Fibroblast of skin of left biceps (primary cell): Measurements from ENCODE around the gene ASCC3.
"Not testable (repeated sequence)": the region's sequence is repeated elsewhere in the genome, so short reads cannot be mapped to it uniquely, and the experiment has no call there.

Experiments
- DNase-seq, 2 experiments: peaks; one replicate each; pipeline ENCODE4 v3.0.0-alpha.2; 2013; ENCODE audit warnings: low read depth in 2 of 2

ASCC3 gene

DNA sequence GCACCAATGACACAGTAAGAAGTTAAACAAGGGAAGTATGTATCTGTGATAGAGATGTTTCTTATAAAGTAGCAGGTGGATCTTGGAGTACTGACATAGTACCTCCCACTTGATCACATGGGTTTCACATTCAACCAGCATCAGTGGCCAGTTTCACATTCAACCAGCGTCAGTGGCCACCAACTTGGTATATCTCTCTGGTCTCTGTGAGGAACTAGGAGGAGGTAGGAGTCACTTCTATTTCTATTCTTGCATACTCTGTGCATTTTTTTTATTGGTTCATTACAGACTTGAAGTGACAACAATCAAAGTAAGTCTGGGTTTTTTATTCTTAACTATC is 216.1 kb downstream of the ASCC3 start:
- DNase-seq = no peak

DNA sequence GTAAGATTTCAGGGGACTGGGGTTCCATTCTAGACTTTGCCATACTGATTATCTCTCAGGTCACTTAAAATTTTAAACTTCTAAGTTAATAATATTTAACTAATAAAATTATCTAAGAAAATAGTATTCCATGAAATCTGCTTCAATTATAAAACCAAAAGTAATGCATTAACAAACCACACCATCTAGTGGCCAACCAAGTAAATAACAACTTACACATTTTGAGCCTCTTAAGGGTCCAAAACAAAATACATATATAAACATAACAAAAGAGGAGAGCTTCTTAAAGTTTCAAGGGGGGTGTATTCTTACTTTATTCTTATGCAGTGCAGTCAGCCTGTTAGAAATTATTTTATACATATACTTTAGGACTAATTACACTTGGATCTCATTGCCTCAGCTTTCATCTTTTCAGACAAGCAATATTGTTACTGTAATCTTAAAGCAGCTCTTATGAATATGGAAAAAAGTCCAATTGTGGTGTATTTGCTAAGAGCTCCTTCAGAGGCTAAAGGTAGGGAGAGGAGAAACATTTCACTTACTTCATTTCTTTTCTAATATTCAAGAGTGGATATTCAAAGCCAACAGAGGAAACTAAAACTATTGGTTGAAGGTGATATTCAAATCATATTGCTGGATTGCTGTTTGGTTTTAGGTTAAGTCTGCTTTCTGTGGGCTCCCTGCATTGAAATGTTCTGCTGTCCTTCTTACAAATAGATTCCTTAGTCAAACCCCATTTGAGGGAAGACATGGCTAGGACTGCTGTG is 216.7 kb downstream of the ASCC3 start:
- DNase-seq = no peak

DNA sequence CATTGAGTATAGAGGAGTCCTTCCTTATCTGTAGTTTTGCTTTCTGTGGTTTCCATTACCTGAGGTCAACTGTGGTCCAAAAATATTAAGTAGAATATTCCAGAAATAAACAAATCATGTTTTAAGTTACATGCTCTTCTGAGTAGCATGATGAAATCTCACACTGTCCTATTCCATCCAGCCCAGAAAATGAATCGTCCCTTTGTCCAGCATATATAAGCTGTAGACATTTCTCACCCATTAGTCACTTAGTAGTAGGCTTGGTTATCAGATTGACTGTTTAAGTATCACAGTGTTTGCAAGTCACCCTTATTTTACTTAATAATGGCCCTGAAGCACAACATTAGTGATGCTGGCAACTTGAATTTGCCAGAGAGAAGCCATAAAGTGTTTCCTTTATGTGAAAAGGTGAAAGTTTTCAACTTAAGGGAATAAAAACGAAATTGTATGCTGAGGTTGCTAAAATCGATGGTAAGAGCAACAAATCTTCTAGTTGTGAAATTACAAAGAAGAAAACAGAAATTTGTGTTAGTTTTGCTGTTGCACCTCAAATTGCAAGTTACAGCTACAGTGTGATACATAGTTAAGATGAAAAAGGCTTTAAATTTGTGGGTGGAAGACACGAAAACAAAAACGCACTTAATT is 217.8 kb downstream of the ASCC3 start:
- DNase-seq = peak; percentile 39 to 46

DNA sequence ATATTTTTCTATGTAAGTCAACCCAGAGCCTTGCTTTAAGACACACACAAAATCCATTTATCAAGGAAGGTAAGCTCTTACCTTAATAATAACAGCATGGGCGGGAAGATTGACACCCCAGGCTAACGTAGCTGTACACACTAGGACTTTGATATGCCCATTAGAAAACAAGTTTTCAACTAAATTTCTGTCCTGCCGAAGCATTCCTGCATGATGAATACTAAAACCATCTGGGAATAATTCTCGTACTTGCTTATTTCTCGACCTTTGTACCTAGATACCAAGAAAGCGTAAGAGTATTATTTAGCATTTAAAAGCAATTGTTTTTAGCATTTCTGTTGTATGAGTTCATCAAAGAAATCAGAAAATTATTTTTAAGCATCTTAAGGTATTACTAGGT is 218.9 kb downstream of the ASCC3 start:
- no peak for DNase-seq

DNA sequence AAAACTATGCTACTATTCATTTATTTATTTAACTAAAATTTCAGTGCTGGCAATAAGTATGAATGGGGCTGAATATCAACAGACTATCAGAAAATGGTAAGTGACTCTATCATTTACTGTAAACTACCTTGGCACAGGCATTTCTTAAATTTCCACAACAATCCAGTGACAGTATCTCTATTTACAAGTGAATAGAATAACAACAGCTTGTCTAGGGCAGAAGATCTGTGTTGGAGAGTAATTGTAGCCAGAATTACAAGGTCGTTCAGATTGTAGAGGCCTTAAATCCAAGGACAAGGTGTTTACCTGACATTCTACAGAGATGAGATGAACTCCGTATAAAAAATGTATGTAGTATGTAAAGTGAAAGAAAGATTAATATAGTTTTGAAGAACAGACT is 222.6 kb downstream of the ASCC3 start:
- no peak for DNase-seq

DNA sequence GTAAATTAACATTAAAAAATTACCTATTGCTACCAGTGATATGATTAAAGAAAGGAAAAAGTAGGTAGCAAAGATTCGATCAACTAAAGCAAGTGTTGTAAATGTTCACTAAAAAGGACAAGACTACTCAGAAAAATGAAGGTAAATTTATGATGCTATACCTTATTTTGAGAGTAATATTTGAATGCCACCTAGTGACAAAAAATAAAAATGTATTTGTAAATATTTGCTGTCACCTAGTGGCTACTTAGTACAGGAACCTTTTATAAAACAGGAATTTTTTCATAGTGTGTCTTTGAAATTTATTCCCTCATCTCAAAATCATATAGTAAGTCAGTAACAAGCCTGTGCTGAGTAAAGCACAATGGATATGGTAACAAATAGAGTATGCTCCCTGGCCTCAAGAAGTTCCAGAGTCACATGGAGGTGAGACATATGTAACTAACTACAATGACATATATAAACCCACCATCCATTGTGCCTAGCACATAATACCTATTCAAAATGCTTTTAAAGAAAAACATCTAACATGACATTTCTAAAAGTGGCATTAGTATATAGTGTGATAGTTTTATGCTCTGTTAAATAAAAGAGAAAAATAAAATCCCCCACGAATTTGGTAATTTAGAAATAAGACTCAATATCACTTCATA is 223.3 kb downstream of the ASCC3 start:
- no peak for DNase-seq

DNA sequence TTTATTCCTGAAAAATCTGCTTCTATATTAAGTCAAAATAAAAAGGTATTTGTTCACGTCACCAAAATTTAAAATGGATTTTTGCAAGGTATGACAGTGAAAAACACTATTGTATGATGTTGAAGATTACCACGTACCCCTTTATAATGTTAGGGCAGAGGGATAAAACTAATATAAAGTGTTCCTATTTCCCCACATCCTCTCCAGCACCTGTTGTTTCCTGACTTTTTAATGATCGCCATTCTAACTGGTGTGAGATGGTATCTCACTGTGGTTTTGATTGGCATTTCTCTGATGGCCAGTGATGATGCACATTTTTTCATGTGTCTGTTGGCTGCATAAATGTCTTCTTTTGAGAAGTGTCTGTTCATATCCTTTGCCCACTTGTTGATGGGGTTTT is 240.0 kb downstream of the ASCC3 start:
- not testable (repeated sequence) for DNase-seq

DNA sequence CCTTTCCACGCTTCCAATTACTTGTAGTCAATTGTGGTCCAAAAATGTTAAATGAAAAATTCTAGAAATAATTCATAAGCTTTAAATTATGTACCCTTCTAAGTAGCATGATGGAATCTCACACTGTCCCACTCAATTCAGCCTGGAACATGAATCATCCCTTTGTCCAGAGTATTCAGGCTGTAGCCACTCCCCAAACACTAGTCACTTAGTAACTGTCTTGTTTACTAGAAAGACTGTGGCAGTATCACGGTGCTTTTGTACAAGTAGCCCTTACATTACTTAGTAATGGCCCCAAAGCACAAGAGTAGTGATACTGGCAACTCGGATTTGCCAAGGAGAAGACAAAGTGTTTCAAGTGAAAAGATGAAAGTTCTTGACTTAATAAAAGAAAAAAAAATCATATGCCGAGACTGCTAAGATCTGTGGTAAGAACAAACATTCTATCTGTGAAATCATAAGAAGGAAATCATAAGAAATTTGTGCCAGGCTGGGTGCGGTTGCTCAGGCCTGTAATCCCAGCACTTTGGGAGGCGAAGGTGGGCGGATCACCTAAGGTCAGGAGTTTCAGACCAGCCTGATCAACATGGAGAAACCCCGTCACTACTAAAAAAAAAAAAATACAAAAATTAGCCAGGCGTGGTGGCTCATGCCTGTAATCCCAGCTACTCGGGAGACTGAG is 247.9 kb downstream of the ASCC3 start:
- peak; percentile 43 to 44 for DNase-seq

DNA sequence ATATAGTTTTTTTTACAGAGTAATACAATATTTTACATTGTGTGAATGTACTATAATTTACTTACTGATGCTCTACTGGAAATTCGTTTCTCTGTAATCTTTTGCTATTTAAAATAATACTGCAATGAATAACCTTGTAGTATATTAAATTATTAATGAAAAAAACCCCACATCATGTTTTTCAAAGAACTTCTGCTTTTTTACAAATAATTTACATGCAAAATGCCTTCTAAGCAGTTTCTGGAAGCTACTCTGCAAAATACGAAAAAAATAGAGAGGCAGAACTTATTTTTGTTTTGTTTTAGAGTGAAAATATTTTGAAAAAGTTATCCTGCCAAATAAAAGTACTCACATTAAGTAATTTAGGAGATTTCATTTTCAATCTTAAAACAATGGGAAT is 250.6 kb downstream of the ASCC3 start:
- DNase-seq = no peak

DNA sequence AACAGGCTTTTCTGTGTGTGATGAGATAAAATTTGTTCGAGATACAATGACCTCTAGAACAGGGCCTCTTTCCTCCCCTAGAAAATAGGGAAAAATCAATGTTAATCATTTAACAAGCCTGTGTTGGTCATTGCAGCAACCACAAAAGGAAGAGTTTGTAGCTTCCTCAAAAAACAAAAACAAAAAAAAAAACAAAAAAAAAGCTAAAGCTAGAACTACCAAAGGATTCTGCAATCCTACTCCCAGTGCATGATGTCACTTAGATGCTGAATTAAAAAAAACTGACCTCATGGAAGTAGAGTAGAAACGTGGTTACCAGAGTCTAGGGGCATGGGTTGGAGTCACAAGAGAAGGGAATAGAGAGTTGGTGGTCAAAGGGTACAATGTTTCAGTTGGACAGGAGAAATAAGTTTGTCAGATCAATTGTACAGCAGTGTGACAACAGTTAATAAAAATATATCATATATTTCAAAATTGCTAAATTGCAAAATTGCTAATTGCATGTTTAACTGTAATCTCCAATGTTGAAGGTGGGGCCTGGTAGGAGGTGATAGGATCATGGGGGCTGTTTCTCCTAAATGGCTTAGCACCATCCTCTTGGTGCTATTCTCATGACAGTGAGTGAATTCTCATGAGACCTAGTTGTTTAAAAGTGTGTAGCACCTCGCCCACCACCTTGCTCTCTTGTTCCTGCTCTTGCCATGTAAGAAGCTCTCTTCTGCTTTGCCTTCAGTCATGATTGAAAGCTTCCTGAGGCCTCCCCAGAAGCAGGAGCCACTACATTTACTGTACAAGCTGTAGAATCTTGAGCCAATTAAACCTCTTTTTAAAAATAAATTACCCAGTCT is 253.0 kb downstream of the ASCC3 start:
- no peak for DNase-seq

DNA sequence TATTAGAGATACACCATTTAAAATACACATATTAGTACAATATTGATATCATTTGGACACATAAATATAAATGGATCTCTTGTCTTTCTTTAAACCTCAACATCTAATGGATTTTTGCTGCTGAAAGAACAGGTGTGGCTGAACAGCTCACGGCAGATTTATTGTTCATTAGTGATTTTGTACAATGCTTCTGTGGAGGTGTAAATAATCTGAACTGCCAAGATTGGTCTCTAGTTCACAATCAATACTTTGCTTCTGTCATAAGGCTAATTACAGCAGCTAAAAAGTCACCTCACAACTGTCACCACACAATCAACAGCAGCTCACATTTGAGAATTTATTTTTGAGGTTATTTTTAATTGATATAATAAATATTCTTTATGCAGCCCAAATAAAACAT is 254.4 kb downstream of the ASCC3 start:
- DNase-seq = no peak

DNA sequence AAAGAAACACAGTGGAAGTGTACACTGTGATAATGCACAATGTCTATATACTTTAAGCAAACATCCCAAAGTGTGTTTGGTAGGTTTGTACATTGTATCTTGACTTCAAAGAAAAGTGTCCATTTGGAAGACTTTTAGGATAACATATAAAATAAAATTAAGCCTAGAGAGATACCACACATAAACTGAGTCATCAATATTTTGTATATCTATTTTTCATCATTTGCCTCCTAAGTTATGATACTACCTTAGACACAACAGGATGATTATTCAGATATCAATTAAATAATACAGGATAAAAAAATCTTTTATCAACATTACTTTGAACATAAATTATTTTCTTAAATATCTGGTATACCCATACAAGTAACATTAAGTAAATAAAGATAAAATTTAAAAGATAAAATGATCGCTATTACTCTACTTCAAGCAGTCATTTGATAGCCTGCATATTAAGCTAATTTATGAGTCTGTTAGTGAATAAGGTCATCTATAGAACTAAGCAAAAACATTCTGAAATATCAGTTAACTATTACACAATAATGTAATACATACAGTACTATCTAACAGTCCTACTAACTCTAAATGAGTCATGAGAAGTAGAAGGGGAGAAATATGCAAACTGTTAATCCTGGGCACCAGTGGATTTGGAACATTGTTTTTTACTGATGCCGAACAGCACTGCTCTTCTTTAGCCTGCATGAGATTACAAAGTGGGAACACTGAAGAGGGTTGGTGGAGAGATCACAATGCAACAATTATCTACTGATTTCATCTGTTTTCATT is 258.0 kb downstream of the ASCC3 start:
- peak in 1 of 2 experiments; percentile 39 for DNase-seq

DNA sequence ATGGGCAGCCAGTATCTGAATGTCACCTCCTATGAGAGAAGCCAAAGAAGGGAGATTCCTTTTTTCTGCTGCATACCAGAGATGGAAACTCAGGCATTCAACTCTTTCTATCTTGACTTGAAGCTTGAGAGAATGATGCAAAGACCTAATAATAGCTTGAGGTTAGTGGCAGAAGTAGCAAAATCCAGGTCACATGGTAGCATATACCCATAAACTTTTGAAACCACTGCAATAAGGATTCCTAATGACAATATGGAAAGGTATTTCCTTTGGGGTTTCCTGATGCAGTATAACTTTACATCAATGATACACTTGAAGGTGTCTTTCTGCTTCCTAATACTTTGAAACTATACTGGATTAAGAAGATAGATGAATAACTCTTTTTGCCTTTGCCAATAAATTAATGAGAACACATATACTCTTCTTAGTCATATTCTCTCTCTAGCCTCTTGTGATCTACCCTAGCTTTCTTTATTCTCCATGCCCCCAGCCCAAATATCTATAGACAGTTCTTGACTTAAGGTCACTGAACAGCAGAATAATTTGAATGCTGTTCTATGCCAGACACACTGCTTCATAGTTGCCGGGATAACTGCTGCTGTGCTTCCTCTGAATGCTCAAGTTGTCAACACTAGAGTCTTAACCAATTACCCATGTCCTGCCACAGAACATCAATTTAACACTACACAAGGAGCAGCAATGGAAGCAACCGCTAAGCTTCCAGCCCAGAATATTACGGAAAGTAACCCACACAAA is 260.9 kb downstream of the ASCC3 start:
- DNase-seq = peak; percentile 77 to 83

DNA sequence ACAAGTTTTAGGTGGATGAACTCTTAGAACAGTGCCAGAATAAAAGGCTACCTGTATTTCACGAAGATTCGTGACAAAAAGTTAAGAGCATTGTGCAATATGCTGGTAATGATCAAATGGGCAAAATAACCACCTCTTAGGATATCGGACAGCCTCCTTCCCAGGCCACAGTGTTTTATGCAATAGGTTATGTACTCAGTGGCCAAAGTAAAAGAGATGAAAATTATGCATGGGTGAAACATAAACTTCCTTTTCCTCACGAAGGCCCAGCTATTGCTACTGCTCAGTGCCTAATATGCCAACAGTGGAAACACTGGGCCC is 262.8 kb downstream of the ASCC3 start:
- DNase-seq = no peak

DNA sequence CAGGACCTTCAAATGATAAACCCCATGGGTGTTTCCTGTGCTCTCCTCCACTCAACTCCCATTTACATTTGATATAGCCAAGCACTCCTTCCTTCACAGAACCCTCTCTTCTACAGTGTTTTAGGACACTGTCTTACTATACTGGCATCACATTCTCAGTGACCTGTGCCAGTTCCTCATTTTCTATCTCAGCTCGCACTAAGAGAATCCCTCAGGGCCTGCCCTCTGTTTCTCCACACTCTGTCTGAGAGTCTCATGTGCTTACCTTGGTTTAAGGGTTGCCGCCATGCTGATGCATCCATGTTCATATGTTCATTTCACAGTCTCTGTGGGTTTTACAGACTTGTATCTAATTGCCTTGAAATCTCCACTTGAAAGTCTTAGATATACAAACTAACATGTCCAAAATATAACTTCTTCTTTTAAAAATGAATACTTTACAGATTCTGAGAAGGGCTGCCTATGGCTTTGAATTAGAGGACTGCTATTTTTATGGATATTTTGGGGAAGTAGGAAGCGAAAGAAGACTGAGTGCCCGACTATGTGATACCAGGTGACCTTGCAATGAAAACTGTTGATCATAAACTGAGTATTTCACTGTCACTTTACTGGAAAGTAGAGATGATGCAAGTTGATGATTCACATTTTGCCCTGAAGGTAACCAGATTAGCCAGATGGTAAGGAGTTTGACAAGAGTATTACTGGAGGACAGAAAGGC is 263.3 kb downstream of the ASCC3 start:
- no peak for DNase-seq

DNA sequence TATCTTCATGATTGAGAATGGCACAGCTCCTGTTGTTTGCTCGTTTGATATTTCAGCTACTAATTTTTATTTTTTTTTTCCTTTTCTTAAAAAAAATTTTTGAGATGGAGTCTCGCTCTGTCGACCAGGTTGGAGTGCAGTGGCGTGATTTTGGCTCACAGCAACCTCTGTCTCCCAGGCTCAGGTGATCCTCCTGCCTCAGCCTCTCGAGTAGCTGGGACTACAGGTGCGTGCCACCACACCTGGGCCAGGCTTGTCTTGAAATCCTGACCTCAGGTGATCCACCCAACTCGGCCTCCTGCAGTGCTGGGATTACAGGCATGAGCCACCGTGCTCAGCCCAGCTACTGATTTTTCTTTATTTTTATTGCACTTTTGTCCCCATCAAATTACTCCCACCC is 266.2 kb downstream of the ASCC3 start:
- no peak for DNase-seq

DNA sequence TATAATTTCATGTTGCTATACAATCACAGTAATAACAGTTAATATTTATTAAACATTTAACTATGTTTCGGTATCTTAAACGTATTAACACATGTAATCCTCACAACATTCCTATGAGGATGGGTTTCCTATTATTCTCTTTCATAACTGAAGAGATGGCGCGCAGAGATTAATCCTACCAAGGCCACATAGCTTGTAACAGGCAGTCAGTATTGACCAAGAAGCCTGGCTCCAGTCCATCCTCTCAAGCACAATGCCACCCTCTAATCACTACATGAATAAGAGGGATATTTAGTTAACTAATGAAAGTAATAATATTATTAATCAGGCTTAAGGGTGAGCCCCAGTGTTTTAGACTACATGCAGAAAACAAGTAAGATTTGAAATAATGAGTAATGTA is 266.7 kb downstream of the ASCC3 start:
- no peak for DNase-seq

DNA sequence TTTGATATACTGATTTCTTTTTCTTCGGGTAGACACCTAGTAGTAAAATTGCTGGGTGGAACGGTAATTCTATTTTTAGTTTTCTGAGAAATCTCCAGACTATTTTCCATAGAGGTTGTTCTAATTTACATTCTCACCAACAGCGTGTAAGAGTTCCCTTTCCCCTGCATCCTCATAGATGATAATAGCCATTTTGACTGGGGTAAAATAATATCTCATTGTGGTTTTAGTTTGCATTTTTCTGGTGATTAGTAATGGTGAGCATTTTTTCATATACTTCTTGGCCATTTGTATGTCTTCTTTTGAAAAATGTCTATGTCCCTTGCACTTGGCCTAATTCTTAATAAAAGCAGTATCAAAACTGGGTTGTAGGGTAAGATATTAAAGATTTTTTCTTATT is 267.5 kb downstream of the ASCC3 start:
- DNase-seq = no peak

DNA sequence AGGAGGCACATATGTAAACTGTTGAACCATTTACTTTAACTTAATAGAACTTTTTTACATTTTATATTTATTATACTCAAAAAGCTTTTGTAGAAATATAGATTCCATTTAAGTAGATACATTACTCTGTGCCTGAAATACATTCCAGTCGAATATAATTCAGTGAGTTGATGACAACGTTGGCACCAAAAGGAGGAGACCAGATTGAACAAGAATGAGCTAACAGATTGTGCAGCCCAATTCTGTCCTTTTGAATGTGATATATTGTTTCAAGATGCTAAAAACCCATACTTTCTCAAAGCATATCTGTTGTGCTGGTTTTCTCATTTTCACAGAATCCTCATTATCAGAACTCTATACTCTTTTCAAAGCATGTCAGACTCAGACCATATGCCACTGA is 269.0 kb downstream of the ASCC3 start:
- peak; percentile 84 to 85 for DNase-seq
